Stimulated activated CD8-positive, alpha-beta memory T cell treated with anti-CD3 and anti-CD28 coated beads, Interleukin-4, amount 100 ng/mL, for 1 hour (primary cell): ENCODE data around the gene FNDC5.
"Not testable (repeated sequence)": the region's sequence is repeated elsewhere in the genome, so short reads cannot be mapped to it uniquely, and the experiment has no call there.

Source experiments
- DNase-seq, 2 donors: peaks; one replicate each; pipeline ENCODE4 v3.0.0-alpha.2; 2020; ENCODE audit warnings: low read depth in 2 of 2, low spot score in 1 of 2

The FNDC5 gene

DNA sequence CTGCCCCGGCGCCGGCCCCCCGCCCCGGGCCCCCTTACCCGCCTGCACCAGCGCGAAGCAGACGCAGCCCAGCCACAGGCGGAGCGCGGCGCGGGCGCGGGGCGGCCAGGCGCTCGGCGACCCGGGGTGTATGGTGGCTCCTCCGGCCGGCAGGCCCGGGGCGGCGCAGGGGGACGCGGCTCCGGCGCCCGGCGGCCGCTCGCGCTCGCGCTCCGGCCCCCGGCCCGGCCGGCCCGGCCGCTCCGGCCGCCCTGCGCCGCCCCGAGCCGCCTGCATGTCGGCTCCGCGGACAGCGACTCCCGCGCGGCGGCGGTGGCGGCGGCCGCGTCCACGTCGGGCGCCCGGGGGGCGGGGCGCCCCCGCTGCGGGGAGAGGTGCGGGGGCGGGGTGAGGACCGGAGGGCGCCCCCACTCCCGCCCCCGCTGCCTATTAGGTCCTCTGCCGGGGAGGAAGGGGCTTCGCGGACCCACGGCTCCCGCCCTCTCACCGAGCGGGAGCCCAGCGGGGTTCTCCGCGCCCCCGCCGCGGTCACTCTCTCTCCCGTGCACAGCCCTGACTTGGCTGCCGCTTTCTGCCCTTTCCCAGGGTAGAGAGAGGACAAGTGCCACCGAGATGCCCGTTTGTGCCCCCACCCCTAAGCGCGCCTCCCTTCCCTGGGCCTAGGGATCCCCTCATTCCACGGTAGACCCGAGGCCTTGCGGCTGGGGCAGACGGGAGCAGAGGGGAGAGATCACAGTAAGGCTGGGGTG lies at the start of gene FNDC5:
FNDC5 (minus strand) TSS at position 298 of the 749 bp plus-strand sequence.
- no peak for DNase-seq

DNA sequence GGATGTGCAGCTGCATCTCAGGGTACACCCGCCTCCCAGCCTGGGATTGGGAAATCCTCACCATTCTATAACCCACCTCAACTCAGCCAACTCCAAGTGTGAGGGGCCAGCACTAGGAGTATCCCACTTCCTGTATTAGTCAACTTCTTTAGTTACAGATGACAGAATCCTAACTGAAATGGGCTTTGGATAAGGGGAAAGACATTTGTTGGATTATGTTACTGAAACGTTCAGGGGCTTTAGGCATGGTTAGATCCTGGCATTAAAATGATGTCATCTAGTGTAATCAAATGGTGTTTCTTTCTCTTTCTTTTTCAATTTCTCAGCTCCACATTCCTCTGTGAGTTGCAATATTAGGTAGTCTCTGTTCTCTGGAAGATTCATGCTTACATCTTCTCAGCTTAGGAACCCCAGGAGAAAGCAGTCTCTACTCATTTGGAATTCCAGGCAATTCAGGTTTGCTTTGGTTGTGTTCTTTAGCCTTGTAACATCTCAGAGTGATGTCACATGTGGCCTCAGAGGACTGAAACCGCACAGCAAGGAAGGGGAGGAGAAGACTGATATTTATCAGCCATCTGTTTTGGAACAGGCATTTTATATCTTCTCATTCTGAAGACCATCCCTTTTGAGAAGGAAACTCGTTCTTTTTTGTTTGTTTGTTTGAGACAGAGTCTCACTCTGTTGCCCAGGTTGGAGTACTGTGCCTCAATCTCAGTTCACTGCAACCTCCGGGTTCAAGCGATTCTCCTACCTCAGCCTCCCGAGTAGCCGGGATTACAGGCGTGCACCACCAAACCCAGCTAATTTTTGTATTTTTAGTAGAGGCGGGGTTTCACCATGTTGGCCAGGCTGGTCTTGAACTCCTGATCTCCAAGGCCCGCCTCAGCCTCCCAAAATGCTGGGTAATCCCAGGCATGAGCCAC lies 49.4 kb upstream of the FNDC5 start:
- DNase-seq, result no peak

DNA sequence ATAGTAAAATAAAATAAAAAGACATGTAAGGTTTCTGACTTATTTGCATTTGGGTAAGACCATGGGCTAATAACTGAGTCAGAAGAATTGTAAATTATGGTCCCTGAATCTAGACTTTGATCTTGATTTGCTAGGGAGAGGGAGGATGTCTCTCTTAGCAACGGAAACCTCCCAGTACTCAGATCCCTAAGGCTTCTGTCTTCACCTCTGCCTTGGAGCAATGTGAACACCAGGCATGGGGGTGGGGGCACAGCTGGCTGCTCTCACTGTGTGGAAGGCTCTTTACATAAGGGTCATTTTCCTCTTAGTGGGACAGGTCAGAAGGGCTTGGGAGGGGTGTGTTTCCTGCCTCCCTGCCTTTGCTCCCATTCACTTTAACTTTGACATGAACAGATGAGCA lies 47.5 kb upstream of the FNDC5 start:
- DNase-seq, result no peak

DNA sequence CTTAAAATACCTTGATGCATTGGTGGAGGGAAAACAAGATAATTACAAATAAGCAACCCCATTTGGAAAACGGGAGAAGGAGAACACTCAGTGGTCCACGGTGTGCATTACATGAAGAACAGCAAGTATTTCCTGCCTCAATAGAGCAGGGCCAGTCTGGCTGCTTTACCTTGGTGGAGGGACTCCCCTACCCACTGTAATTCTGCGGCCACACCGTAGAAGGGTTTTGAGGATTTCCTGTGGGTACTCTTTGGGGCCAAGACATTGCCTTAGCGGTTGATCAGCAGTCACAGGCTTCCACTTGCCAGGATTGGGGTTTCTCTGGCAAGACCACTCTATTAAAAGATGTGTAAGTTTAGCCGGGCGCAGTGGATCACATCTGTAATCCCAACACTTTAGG lies 46.8 kb upstream of the FNDC5 start:
- no peak for DNase-seq

DNA sequence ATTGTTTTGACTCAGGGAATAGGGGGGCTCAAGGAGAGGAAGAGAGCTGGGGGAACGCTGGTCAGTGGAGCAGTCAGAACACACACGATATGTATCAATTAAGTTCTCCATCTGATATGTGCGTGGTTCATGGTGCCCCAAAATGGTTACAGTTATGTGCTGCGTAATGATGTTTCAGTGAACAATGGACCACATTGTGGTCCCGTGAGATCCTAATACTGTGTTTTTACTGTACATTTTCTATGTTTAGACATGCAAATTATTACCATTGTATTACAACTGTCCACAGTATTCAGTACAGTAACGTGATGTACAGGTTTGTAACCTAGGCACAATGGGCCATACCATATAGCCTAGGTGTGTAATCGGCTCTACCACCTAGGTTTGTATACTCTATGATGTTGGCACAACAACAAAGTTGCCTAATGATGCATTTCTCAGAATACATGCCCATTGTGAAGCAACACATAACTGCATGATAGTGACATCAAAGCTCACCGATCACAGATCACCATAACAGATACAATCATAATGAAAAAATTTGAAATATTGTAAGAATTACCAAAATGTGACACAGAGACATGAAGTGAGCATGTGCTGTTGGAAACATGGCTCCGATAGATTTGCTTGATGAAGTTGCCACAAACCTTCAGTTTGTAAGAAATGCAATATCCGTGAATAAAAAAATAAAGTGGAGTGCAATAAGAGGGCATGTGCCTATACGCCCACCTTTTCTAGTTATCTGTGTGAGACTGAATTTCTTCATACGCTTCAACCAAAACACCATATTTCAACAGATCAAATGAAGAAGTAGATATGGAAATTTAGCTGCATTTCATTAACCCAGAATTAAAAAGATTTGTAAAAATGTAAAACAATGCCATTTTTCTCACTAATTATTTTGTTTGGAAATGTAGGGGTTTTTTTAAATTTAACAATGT lies 45.3 kb upstream of the FNDC5 start:
- no peak for DNase-seq

DNA sequence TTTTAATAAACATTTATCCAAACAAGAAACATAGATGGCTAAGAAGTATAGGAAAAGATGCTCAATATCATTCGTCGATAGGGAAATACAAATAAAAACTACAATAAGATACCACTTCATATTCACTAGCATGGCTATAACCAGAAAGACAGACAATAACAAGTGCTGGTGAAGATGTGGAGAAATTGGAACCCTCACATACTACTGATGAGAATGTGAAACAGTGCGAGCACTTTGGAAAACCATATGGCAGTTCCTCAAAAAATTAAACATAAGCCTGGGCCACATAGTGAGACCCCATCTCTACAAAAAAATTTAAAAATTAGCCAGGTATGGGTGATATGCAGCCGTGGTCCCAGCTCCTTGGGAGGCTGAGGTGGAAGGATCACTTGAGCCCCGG lies 39.6 kb upstream of the FNDC5 start:
- DNase-seq, result no peak

DNA sequence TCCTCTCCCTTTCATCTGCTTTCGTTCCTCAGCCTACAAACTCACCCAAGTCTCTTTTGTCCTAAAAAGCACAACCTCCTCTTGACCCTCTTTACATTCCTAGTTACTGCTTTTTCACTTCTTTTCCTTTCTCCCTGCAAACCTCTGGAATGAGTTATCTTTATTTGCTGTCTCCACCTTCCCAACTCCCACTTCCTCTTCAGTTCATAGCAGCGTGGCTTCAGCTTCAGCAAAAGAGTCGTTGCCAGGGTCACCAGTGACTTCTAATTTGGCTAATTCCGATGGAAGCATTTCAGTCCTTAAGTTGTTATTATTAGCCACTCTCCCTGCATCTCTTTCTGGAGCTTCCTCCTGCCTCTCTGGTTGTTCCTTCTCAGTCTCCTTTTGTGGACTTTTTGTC lies 36.7 kb upstream of the FNDC5 start:
- no peak for DNase-seq

DNA sequence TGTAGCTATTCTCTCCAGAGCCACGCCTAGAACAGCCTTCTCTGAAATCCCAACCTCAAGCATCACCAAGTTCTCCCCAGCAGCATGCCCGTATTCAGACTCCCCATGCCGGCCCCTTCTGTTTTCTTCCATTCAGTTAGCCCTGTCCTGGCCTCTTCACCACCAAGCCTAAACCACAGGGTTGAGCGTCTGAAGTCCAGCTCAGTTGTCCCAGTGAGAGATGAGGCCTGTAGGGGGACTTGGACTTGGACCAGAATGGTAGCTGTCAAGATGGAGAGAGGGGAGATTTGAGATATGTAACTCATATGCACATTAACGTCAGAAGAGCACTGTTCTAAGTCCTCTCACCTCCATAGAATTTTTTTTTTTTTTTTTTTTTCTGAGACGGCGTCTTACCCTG lies 35.9 kb upstream of the FNDC5 start:
- DNase-seq, result no peak

DNA sequence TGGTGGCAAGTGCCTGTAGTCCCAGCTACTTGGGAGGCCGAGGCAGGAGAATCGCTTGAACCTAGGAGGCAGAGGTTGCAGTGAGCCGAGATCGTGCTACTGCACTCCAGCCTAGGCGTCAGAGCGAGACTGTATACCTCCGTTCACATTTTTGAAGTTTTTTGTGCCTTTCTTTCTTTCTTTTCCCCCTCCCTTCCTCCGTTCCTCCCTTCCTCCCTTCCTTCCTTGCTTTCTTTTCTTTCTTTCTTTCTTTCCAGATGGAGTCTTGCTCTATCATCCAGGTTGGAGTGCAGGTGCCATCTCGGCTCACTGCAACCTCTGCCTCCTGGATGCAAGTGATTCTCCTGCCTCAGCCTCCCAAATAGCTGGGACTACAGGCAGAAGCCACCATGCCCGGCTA lies 34.9 kb upstream of the FNDC5 start:
- not testable (repeated sequence) for DNase-seq

DNA sequence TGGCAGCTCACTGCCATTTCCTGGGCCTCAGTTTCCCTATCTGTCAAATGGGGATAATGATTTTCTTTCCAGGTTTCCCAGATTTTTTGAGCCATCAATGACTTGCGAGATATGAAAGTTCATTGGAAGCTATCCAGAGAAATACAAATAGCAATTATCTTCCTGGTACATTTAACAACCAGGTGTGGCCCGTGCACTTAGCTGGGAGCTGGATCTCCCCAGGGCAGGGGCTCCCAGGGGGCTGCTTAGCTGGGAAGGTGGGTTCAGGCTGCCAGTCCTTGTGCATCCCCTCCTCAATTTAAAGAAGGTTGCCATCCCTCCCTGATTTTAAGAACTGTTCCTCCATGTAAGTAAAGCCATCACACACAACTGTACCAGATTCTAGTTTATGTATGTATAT lies 34.1 kb upstream of the FNDC5 start:
- DNase-seq, result no peak

DNA sequence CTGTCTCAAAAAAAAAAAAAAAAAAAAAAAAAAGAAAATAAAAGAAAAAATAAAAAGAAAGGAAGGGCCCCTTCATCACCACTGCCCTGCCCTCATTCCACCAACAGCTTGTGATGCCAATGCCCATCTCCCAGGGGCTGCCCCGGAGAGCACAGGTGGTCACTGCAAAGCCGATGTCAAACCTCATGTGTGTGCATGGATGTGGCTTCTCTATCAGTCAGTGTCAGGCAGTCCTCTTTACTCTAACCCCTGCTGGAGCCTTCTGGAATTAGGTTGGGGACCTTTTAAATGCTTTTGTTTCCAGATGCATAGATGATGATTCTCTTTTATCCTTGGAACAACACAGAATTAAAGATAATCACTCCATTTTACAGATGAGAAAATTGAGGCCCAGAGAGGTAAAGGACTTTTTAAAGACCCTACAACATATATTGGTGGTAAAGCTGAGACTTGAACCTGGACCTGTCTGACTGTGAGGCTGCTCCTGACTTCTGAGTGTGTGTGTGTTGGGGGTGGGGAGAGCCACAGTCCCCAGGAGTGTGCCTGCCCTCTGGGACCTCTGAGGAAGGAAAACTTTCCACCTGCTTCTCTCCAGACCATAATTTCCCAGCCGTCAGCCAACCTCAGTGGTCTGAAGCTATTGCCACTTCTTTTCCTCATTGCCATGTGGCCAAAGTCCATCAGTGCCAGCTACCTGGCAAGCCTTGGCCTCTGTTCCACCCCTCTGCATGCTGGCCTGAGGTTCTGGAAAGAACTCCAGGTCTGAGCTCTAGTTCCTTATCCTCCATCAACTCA lies 33.5 kb upstream of the FNDC5 start:
- DNase-seq, result no peak

DNA sequence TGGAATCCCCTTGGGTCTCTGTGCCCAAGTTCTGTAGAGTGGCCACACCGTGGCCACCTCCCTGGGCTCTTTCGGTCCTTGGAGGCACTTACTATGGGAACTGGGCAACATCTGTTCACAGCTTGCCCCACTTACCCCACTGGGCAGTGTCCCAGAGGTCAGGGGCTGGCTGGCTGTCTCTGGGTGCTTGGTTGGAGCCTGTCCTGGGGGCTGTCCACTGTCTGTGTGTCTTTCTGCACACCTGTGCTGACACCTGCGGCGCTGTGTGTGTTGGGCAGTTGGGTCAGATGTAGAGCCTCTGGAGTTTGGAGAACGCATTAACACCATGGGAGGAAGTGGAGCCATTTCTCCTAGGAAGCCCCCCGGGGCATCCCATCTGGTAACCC lies 31.8 kb upstream of the FNDC5 start:
- no peak for DNase-seq

DNA sequence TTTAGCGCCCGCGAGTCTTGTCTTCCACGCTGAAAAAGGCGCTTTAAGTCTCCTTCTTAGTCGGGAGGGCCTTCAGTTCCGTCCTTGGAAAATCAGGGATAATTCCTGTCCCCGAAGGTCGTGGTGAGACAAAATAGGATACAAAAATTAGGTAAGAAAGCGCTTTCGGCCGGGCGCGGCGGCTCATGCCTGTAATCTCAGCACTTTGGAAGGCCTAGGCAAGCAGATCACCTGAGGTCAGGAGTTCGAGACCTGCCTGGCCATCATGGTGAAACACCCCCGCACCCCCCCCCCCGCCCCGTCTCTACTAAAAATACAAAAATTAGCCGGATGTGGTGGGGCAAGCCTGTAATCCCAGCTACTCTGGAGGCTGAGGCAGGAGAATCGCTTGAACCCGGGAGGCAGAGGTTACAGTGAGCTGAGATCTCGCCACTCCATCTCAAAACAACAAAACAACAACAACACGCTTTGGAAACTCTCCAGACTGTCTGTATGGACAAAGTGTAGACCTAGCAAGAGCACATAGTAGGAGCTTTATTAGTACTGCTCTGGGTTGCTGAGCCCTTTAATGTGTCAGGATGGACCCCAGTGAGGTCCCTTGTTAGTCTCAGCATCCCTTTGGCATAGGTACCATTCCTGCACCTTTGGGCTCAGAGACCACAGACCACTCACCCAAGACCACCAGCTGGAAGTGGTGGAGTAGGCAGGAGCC lies 31.3 kb upstream of the FNDC5 start:
- DNase-seq, result no peak

DNA sequence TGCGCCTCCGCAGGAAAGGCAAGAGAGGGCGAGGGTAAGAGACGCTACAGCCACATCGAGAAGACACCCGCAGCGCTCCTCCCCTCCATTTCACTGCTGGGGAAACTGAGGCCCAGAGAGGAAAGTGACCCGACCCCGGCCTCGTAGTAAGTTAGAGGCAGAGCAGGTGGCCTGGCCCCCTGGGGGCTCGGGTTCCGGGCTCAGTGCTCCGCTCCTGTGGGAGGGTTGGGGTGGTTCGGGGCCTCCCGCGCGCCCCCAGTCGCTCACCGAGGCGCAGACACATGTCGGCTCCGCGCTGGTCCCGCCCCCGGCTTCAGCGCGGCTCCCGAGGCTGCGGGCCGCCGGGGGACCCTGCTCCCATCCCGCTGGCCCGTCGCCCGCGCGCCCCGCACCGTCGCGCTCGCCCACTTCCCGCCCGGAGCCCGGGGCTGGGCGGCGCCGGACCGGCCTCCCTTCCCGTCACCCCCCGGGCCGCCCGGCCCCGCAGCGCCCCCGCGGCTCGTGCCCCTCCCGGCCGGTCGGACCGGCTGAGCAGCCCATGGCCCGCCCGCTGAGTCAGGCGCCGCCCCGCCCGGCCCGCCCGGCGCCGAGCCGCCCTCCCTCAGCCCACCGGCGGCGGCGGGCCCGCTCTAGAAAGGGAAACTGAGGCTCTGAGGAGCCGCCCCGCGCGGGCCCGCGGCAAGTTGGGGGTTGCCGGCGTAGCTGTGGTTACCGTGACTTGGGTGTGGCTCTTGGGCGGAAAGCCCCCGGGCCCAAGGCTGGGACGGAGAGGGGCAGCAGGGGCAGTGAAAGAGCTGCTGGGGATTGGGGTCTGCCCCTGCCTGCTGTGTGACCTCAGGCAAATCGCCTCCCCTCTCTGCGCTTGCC lies 30.5 kb upstream of the FNDC5 start, which contains the start of gene TMEM54:
TMEM54 (minus strand) TSS at position 434 of the 867 bp plus-strand sequence; CDS start at position 283, 151 bp downstream.
- DNase-seq, result no peak

DNA sequence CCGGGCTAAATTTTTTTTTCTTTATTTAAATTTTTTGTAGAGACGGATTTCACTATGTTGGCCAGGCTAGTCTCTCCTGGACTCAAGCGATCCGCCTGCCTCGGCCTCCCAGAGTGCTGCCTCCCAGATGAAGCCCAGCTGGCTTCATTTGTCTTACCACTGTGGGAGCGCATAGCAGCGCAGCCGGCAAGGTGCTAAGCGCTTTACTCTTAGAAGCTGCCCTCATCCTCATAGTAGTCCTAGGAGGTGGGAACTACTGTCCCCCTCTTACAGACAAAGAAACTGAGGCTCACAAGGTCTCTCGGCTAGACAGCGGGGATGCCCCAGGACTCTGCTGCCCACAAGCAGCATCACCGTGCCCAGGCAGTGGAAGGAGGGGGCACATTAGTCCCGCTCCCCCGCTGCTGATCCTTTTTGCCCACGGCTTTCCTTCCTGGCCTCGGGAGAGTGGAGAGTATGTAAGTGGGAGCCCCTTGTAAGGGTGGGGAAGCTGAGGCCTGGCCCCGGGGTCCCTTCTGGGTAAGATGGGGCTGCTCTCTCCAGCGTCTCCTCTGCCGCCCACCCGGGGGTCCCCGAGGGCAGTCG lies 29.8 kb upstream of the FNDC5 start:
- no peak for DNase-seq

DNA sequence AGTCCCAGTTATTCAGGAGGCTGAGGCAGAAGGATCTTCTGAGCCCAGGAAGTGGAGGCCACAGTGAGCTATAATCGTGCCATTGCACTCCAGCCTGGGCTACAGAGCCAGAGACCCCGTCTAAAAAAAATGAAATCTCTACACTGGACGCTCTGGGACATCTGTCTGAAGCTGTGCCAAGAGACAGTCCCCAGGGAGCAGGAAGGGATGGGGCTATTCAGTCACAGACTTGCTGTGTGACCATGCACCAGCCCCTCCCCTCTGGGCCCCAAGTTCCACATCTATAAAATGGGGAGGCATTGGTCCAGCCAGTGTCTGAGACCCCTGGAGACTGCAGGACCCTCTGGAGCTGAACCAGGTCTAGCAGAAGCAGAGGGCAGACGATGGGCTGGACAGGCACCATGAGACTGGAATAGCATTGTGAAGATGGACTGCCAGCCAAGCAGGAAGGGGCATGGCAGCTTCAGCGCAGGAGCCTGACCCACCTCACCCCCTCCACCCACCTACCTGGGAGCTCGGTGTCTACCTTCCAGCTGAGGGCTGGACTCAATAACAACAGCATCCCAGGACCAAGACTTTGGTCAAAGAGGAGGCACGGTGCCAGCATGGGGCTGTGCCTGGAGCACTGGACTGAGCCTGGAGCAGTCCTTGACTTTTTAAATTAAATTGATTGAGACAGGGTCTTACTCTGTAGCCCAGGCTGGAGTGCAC lies 29.0 kb upstream of the FNDC5 start:
- no peak for DNase-seq

DNA sequence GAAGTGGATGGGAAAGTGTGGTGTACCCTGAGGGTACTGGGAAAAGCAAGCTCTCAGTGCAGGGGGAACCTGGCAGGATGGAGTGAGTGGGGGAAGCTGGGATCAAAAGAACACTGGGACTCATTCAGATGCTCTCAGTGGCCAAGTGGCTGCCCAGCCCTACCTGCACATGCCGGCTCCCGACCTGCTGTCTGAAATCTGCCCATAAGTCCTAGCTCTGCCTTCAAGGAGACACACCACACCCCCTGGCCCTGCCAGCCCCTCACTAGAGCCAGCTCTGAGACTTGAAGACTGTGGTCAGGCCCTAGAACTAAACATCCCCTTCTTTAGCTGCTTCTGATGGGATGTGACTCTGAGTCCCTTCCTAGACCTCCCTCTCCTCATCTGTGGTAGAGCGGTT lies 28.2 kb upstream of the FNDC5 start:
- no peak for DNase-seq

DNA sequence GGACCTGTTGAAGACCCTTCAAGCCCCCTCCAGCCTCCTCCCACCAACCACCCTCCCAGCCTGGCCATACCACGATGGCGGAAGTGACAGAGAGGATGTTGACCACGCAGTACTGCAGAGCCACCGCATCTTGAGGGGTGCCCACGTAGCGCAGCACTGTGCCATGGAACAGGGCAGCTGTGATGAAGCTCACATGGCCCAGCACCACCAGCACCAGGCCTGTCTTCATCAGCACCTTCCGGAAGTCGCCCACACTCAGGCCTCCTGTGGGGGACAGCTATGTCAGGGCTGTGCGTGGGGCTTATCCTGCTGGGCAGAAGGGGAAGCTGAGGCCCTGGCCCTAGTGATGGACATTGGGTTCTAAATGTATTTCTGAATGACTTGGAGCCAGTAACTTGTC lies 27.3 kb upstream of the FNDC5 start:
- no peak for DNase-seq
